PFSK-1 (cell line): ENCODE results near the gene SMG6.

ENCODE experiments used
- FOXP2 ChIP-seq: optimal IDR thresholded peaks from 2 replicates; pipeline ENCODE3; 2011; ENCODE audit warnings: borderline replicate concordance, control low read depth, inconsistent platforms; ENCODE audit not compliant: insufficient read depth; ENCODE audit errors: extremely low read length, extremely low read depth
- POLR2AphosphoS5 ChIP-seq: IDR thresholded peaks from 2 replicates; pipeline ENCODE4 v1.6.1; 2012; ENCODE audit warnings: low read depth, mild to moderate bottlenecking, control low read depth, low read length, moderate library complexity
- REST ChIP-seq, 2 experiments: IDR thresholded peaks; 2 replicates each; pipeline versions ENCODE4 v1.6.1 to v1.8.0; 2011 to 2012; ENCODE audit warnings: low read depth in 2 of 2, low read length in 2 of 2, control low read depth in 1 of 2, inconsistent platforms in 1 of 2, mild to moderate bottlenecking in 1 of 2, moderate library complexity in 1 of 2; ENCODE audit not compliant: insufficient read depth in 1 of 2
- SIN3A ChIP-seq: IDR thresholded peaks from 2 replicates; pipeline ENCODE4 v1.6.1; 2012; ENCODE audit warnings: mild to moderate bottlenecking, low read length, moderate library complexity, borderline replicate concordance; ENCODE audit not compliant: insufficient read depth
- TAF1 ChIP-seq: IDR thresholded peaks from 2 replicates; pipeline ENCODE4 v1.6.1; 2012; ENCODE audit warnings: low read length, control low read depth, borderline replicate concordance; ENCODE audit not compliant: insufficient read depth

GRCh38 chr17:2106308-2106955 is 197.2 kb downstream of the SMG6 start:
- no peak for TF ChIP-seq REST (IDR thresholded peaks at IDR 0.05; ENCODE audit: insufficient read depth in 1 of 2, low read depth in 2 of 2, low read length in 2 of 2)
- no peak for TF ChIP-seq FOXP2
- TF ChIP-seq TAF1: no peak
- no peak for TF ChIP-seq SIN3A
- TF ChIP-seq POLR2AphosphoS5: no peak
